Activated naive CD4-positive, alpha-beta T cell treated with Interleukin-2 at 50 U/mL for 16 hours (primary cell): ENCODE data around the gene CD209.

Experiments
- DNase-seq: peaks from one replicate; pipeline ENCODE4 v3.0.0-alpha.2; 2020

CD209 gene

GRCh38 chr19:7734220-7735203 is 12.8 kb downstream of the CD209 start:
- DNase-seq = no peak

- no peak for DNase-seq
Observed at GRCh38 chr19:7733376-7733775, 14.0 kb downstream of the CD209 start.

GRCh38 chr19:7732045-7732444 is 15.3 kb downstream of the CD209 start, which contains the start of gene CLEC4G:
Gene CLEC4G (minus strand): TSS chr19:7732110. CDS start chr19:7732102, 8 bp downstream.
- no peak for DNase-seq

GRCh38 chr19:7731615-7732014 is 15.7 kb downstream of the CD209 start:
- DNase-seq = no peak

- no peak for DNase-seq
Observed at GRCh38 chr19:7731218-7731595, 16.1 kb downstream of the CD209 start.

- DNase-seq = no peak
Observed at GRCh38 chr19:7730286-7731217, 16.8 kb downstream of the CD209 start.

GRCh38 chr19:7729831-7730285 is 17.5 kb downstream of the CD209 start:
- DNase-seq = no peak

- DNase-seq = no peak
Observed at GRCh38 chr19:7729211-7729610, 18.1 kb downstream of the CD209 start.

- DNase-seq = no peak
Observed at GRCh38 chr19:7725791-7726190, 21.5 kb downstream of the CD209 start.

- DNase-seq = no peak
Observed at GRCh38 chr19:7722231-7722651, 25.1 kb downstream of the CD209 start.

- no peak for DNase-seq
Observed at GRCh38 chr19:7720351-7720750, 27.0 kb downstream of the CD209 start.

GRCh38 chr19:7718668-7719067 is 28.7 kb downstream of the CD209 start:
- DNase-seq = no peak

- no peak for DNase-seq
Observed at GRCh38 chr19:7716762-7717161, 30.6 kb downstream of the CD209 start.

- DNase-seq = no peak
Observed at GRCh38 chr19:7715671-7716070, 31.7 kb downstream of the CD209 start.

- no peak for DNase-seq
Observed at GRCh38 chr19:7710616-7711015, 36.7 kb downstream of the CD209 start.

- no peak for DNase-seq
Observed at GRCh38 chr19:7709932-7710460, 37.3 kb downstream of the CD209 start.

GRCh38 chr19:7706955-7707456 is 40.3 kb downstream of the CD209 start:
- no peak for DNase-seq

GRCh38 chr19:7706188-7706954 is 41.0 kb downstream of the CD209 start:
- no peak for DNase-seq

- DNase-seq = peak; percentile 81
Observed at GRCh38 chr19:7705387-7706187, 41.7 kb downstream of the CD209 start.

GRCh38 chr19:7704280-7705060 is 42.9 kb downstream of the CD209 start:
- DNase-seq = no peak
